NCI-H2196 treated with DMSO at 0.1 percent for 48 hours (cell line): Measurements from ENCODE around the gene KATNBL1.
"Not testable (repeated sequence)": the region's sequence is repeated elsewhere in the genome, so short reads cannot be mapped to it uniquely, and the experiment has no call there.

Experiments used
- DNase-seq: peaks from one replicate; lab custom pipeline; 2025; ENCODE audit not compliant: unreplicated experiment; lab: John Stamatoyannopoulos, UW

KATNBL1 gene

GRCh38 chr15:34203305-34203704 is 6.6 kb downstream of the KATNBL1 start:
- DNase-seq, result no peak

DNA sequence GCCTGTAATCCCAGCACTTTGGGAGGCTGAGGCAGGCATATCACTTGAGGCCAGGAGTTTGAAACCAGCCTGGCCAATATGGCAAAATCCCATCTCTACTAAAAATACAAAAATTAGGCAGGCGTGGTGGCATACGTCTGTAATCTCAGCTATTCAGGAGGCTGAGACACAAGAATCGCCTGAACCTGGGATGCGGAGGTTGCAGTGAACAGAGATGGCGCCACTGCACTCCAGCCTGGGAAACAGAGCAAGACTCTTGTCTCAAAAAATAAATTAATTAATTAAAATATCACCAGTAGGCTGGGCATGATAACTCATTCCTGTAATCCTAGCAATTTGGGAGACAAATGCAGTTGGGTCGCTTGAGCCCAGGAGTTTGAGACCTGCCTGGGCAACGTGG is 16.6 kb downstream of the KATNBL1 start:
- not testable (repeated sequence) for DNase-seq

DNA sequence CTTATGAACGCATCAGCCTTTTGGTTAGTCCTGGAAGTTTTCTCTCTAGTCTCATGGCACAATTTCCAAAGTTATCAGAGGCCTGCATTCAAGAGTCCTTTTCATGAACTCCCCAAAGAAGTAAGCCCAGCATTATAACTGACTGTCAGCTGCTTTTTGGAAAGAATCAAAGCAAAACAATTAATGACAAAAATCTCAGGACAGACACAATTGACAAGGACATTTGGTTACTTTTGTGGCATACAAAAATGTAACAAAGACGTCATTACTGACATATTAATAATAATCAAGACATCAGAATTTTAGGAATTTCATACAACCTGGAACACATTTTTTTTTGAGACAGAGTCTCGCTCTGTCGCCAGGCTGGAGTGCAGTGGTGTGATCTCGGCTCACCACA is 21.2 kb downstream of the KATNBL1 start:
- no peak for DNase-seq

GRCh38 chr15:34185666-34186065 is 24.2 kb downstream of the KATNBL1 start:
- no peak for DNase-seq

DNA sequence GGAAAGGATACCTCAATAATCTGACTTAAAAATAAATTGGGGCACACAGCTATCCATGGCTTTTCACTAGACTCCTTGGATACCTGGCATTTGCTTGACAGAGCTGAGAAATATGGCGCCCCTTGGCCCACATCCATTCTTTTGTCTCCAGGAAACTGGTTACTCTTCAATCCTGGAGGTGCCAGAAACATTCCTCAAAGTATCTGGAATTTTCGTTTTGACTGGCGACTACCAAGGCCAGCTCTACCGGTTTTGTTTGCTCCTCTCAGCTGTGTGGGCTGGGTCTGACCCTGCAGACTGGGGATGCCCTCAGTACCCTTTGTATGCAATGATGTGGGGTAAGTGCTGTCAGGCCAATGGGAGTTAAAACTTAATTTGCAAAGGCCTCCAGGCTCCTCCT is 27.0 kb downstream of the KATNBL1 start:
- no peak for DNase-seq

GRCh38 chr15:34179234-34179633 is 30.7 kb downstream of the KATNBL1 start:
- no peak for DNase-seq

- DNase-seq, result not testable (repeated sequence)
These were observed 43.8 kb downstream of the KATNBL1 start for GRCh38 chr15:34165987-34166573.

GRCh38 chr15:34161329-34161963 is 48.5 kb downstream of the KATNBL1 start:
- no peak for DNase-seq

- no peak for DNase-seq
These were observed 49.2 kb downstream of the KATNBL1 start for GRCh38 chr15:34160735-34161134.

DNA sequence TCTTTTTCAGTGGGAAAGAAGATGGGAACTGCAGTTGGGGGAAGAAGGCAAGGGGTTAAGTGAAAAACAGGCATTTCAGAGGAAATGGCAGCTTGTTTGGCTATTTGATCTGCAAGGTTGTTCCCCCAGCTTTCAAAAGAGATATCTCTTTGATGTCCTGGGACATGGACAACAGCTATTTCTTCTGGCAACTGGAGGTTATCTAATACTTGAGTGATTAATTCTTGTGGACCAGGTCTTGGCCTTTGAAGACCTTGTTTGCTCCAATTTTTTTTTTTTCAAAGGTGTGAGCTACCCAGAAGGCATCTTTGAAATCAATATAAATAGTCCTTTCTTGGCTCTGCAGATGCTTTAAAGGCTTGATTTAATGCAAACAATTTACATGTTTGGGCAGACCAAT is 51.5 kb downstream of the KATNBL1 start:
- DNase-seq, result no peak

DNA sequence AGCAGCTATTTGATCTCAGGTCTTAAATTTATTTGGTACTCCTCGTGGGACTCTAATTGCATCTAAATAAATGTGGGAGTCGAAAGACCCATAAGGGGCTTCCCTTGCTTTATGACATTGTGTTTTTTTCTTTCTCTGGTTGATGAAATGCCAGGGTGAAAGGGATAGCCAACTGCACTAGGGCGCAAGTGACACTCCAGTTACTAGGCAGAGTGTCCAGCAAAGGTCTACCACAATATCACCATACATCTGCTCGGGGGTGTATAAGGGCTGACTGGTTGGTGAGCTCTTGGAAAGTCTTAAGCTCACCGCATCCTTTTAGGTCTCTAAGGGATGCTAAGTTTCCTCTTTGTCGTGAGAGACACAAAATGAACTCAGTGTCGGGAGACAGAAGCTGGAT is 54.0 kb downstream of the KATNBL1 start:
- DNase-seq, result no peak

- no peak for DNase-seq
These were observed 55.1 kb downstream of the KATNBL1 start for GRCh38 chr15:34154725-34155204.

GRCh38 chr15:34147371-34148140 is 62.3 kb downstream of the KATNBL1 start:
- no peak for DNase-seq

- DNase-seq, result no peak
These were observed 76.4 kb downstream of the KATNBL1 start for GRCh38 chr15:34133511-34133910.

GRCh38 chr15:34132881-34133280 is 77.0 kb downstream of the KATNBL1 start:
- no peak for DNase-seq

- no peak for DNase-seq
These were observed 81.0 kb downstream of the KATNBL1 start for GRCh38 chr15:34128898-34129297.

DNA sequence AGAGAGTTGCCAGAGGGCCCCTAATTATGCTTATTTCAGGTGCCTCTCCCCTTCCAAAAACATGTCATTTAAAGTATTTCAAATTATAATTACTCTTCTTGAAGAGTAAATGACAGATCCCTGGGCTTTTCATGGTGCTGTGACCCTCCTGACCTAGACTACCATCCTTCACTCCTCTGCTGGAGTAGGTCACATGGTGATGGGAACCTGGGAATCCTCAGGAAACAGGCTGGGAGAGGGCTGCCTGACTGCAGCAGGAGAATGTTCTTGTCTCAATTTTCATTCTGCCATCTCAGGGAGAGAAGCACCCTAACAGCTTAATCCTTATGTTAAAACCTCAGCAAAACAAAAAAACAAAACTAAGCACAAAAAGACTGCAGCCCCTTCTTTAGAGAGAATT is 83.4 kb downstream of the KATNBL1 start:
- DNase-seq, result no peak

DNA sequence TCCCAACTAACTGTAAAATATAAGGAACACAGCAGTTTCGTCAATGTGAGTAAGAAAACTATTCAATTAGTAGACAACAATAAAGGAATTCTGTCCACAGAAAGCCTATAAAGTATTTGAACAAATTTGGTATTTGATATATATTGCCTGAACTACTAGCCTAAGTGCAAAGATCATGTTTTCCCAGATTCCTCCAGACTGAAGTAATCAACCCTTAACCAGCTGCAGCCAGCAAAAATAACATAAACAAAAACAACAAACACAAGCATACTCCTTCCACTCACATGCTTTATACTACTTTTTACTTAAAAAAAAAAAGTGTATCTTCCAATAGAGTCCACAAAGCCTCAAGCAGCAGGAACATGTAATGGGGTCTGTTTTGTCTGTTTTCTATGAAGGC is 84.0 kb downstream of the KATNBL1 start:
- DNase-seq, result no peak

DNA sequence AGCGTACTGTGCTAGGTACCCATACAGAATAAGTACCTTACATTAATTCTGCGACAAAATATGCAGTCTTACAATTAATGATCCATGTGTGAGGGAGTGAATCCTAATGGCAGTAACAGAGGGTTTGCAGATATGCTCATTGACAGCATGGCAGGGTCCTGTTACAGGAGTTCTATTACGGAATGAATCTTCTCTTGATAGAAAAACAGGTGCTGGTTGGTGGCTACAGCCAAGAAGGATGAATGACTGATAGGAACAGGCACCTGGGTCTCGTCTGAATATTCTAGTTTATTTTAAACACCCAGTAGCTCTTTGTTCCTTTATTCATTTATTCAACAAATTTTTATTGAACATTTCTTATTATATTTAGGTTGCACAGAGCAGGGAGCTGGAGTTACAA is 85.2 kb downstream of the KATNBL1 start:
- no peak for DNase-seq

GRCh38 chr15:34122771-34123183 is 87.1 kb downstream of the KATNBL1 start:
- no peak for DNase-seq

GRCh38 chr15:34121786-34122185 is 88.1 kb downstream of the KATNBL1 start:
- not testable (repeated sequence) for DNase-seq

GRCh38 chr15:34120420-34120819 is 89.5 kb downstream of the KATNBL1 start:
- not testable (repeated sequence) for DNase-seq
